ENCODE results near the gene TMEM242.
A peak's percentile ranks its signal among the peaks of the same experiment; 100 is the strongest.

The TMEM242 gene

DNA sequence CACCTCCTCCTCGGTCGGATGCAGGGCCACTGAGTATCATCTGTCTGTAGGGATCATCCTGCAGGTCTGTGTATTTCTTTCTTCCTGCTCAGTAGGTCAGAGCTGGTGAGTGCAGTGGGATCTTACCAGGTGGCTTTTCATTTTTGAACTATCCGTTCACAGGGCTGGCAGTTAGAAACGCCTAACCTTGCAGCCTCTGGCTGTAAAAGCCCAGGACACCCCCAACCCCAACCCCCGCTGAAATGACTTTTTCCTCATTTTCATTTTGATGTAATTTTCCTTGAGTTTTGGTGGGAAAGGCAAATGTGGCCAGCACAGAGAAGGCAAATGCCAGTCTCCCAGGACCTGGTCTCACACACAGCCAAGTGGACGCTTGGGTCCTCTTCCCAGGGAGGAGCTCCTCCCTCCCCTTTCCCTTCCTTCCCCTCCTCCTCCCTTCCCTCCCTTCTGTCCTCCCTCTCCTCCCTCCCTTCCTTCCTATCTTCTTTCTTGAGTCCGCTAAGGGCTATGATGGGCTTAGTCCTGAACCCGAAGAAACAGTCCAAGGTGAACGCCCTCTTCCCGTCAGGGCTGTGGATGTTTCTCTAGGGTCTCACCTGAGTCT is 36.0 kb downstream of the TMEM242 start:
- no peak for DNase-seq

DNA sequence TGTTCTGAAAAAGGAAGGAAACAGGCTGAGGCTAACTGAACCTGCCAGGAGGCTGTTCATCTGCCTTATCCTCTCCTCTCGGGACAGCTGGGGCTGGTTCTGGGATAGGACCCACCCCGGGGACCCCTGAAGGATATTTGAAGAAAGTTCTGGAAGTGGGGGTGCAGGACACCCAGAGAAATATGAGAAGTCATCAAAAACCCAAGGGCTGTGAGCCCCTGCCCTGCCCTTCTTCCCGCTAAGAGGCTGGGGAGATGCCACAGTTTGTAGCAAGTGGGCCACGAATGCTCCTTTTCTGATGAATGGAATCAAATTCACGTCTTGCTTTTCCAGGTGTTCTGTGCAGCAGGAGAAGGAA is 37.9 kb downstream of the TMEM242 start:
- DNase-seq, result no peak

DNA sequence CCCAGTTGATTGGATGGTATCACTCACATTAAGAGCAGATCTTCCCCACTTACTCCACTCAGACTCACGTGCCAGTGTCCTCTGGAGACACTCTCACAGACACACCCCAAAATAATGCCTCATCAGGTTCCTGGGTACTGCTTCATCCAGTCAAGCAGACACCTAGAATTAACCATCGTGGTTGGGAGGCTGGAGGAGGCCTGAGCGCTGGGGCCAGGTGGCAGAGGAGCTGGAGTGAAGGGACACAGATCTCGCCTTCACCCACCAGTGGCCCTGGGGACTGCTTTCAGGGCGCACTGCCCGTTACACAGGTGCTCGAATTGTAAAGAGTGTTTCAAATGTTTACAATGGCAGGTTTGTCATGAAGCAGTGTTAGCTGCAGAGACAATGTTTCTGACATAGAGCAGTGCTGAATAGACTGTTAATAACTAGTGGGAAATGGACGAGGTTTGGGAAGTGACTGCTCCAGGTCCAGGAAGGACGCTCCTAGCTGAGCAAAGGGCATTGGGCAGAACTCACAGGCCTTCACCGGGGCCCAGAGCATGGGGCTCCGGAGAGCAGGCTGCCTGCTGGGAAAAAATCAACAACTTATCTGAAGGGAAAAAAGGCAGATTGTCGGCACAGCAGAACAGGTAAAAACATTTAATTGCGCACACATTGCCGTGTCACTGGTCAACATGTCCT is 38.4 kb downstream of the TMEM242 start:
- no peak for DNase-seq

DNA sequence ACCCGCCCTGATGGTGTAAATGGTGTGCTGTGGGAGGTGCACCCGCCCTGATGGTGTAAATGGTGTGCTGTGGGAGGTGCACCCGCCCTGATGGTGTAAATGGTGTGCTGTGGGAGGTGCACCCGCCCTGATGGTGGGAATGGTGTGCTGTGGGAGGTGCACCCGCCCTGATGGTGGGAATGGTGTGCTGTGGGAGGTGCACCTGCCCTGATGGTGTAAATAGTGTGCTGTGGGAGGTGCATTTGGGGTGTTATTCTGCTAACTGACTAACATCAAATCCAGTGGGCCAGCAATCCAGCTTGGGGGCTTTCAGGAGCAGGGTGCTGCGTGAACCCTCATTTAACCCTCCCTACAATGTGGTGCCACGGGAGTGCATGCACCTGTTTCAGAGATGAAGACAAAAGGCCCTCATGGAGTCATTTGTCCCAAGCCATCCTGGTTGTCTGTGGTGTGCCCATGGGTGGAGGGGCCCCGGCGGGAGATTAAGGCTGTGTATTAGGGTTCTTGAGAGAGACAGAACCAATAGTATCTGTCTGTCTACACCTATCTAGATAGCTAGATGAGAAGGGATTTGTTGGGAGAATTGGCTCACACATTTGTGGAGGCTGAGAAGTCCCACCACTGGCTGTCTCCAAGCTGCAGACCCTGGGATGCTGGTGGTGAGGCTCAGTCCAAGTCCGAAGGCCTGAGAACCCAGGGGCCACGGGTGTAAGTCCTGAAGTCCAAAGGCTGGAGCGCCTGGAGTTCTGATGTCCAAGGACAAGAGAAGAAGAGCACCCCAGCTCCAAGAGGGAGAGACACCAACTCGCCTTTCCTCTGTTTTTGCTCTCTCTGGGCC is 39.2 kb downstream of the TMEM242 start:
- DNase-seq, result no peak

DNA sequence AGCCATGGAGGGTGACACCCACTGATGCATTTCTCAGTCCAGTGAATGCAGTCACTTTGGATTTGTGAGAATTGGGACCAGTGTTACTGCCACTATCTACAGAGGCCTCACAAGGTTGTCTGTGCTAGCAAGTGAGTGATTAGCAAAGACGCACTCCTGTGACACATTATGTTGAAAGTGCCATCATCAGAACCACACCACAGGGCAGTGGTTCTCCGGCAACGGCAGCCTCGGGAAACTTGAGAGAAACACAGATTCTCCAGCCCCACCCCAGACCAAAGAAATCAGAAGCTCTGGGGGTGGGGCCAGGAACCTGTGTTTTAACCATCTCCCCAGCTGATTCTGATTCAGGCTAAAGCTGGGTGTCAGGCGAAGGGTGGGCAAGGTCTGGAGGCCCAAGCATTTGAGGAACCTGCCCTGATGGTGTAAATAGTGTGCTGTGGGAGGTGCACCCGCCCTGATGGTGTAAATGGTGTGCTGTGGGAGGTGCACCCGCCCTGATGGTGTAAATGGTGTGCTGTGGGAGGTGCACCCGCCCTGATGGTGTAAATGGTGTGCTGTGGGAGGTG is 39.9 kb downstream of the TMEM242 start:
- no peak for DNase-seq

DNA sequence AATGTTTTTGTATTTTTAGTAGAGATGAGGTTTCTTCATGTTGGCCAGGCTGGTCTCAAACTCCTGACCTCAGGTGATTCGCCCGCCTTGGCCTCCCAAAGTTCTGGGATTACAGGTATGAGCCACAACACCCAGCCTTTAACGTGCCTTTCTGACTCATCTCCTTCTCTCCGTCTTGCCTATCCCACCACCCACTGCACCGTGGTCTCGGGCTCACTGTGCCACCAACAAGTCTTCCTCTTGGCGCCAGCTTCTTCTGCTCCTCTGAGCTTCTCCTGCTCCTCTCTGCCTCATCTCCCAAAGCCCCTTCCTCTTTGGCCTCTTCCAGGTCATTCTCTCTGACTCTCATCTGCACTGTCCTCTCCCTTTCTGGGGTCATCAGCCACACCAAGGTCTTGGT is 41.0 kb downstream of the TMEM242 start:
- no peak for DNase-seq

DNA sequence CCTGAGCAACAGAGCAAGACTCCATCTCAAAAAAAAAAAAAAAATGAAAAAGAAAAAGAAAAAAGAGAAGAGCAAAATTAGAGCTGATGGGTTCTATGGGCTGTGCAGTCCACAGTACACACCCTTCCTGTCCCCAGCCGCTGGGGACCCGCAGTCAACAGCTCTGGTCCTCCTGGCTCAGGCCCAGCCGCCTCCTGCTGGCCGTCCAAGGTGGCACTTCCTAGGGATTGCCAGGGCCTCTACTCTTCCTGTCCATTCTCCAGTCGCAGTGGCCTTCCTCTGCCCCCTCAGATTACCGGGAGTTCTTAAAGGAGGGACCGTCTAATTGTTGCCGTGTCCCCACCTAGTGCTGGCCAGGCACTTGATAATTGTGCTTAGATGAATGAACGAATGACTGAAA is 41.7 kb downstream of the TMEM242 start:
- DNase-seq, result no peak

DNA sequence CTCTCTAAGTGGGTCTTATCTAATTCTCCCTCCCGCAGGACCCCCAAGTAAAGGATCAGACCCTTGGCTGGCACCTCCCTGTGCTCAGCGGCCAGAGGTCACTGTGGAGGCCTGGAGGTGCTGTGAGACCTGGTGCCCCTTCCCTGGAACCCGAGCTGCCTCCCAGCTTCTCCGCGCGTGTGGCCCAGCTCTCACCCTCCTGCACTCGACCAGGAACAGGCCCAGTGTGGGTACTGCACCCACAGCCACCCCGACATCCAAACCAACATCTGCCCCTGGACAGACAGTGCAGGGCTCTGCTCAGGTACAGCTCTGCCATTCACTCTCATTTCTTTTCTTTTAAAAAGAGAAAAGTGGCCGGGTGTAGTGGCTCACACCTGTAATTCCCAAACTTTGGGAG is 42.4 kb downstream of the TMEM242 start:
- no peak for DNase-seq

DNA sequence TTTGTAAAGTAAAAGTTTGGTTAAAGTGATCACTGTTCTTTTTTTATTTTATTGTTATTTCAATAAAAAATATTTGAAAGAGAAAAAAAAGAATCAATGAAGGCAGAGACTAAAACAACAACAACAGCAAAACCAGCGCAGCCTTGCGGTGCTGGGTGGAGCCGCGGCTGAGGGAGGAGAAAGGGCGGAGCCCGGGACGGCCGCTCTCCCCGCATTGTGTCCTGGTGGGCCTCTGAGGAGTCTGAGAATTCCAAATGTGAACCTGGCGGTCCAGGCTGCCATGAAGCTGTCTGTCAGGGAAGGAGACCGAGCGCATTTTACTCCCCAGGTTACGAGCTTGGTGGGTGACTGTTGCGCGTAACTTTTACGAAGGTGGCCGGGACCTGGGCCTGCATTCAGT is 43.2 kb downstream of the TMEM242 start:
- DNase-seq, result no peak

DNA sequence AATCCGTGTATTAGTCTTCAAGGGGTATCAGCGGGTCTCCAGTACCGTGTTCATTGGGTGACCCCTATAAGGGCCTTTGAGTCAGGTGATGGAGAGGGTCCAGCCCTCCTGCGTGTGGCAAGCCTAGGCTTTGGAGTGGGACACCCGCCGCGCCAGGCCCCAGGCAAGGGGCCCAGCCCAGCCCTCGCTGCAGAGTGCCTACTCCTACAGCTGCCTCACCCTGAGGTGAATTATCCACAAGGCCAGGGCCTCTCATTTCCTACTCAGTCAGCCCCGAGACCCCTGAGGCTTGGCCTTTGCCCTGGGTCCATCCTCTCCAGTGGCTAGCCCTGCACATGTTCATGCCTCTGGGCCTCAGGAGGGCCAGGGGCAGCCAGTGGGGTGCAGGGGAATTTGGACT is 45.1 kb downstream of the TMEM242 start:
- no peak for DNase-seq

DNA sequence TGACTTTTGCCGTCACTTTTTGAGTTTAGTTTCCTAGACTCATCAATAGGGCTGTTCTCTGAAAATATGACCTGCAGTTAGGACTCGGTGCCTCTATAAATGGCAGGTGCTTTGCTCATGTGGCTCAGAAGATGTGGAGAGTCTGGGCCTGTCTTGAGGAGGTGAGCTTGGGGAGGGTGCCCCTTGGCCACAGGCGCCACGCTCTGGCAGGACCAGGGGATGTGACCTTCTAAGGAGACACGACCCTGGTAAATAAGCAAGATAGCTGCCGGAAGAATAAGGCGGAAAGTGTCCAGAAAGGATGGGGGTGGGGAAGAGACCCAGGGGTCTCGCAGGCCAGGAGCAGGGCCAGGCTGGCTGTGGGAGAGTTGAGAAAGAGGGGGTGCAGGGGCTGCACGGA is 46.6 kb downstream of the TMEM242 start:
- DNase-seq, result no peak

DNA sequence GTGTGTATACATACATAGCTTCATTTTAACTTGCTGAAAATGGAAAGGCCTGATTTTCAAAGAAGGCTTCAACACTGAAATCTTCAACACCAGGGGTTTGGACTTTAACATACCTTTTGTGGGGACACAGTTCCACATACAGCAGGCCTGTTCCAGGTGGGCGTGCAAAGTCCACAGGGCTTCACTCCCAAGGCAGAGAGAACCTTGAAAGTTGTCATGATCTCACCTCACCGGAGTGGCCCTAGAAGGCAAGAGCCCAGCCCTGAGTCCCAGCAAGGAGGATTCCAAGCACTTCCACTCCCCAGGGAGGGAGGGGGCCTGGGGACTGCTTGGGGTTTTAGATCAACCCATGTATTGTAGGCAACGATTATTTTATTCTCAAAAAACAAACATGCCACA is 47.2 kb downstream of the TMEM242 start:
- no peak for DNase-seq

DNA sequence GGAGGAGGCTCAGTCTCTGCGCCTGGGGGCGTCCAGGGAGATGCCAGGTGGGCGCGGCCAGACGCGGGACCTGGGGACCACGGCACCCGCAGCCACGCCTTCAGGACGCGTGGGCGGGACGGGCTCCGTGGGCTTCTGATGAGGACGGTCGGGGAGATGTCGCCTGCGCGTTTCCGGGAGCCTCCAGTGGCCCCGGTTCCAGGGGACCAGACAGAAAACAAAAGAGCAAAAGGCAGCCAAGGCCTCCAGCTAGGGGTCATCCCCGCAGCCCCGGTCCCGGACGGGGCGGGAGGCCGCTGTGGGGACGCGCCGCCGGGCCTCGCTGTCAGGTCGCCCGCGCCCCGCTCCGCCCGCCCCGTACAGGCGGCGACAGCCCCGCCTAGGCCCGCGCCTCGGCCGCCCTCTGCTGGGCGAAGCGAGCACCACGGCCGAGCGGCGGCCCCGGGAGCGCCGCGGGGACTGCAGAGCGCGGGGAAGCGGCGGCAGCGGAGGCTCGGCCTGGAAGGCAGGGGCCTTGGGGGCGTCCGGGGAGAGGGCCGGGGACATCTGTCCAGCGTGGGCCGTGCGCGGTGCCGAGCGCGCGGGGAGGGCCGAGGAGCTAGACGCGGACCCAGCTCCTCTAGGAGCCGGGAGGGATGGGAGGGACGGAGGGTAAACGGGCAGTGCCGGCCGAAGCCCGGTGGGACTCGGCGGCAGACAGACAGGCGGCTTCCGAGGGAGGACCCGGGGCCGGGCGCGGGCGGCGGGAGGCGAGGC is 48.7 kb downstream of the TMEM242 start:
- peak; percentile 75 to 79 for DNase-seq

DNA sequence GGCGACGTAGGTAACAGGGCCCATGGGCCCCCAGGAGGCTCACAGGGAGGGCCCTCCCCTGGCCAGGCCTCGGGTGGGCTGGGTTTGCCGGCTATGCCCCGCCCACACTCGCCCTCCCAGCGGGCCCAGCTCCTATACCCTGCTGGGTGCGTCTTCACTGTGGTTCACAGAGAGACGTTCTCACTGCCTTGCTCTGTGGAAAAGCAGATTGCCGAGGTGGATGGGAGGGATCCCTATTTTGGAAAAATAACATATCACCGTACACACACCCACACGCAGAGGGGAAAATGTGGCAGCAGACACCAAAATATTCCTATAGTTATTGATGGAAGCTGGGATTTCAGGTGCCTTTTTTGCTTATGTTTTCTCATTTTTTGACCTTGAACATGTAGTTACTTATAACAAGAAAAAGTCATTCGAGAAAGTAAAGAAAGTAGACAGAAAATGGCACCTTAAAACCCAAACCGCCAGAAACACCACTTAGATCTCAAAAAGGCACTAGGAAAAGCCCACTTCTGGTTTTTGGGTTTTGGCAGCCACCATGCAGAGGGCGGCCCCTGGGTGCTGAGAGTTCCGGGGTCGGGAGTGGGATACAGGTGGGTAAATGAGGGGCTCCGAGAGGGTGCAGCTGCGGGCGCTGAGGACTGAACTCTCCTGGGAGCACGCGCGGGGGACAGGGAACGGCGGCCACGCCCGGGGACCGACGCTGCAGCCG is 49.4 kb downstream of the TMEM242 start:
- peak; percentile 55 to 64 for DNase-seq

DNA sequence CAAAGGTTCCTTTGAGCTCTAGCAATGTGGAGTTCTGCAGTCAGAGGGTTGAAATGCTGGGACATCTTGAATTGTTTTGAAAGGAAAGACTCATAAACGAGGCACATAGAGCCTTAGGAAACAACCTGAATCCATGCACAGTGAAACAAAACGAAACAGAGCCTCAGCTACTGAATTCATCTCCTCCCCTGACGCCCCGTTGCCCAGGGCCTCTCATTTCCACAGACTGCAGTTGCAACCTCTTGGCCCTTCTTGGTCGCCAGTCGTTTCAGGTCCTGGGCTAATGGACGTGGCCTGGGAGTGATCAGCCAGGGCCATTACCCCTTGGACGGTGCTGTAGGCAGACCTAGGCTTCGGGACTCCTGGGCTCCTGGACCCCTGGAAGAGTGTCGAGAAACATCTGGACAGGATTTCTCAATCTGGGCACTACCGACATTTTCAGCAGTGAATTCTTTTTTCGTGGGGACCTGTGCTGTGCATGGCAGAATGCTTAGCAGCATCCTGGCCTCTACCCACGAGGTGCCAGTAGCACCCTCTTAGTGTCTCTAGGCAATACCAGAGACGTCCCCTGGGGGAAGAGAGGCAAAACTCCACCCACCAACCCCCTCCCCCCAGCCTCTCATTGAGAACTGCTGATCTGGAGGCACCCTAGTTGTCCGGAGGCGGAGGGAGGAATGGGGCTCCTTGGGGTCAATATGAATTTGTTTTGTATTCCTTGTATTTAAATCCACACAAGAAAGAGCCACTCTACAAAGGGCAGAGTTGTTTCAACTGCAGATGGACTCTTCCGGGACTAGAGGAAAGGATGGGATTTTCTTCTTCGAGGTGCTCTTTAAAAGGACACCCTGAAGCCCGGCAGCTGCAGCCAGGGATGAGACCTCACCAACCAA is 50.2 kb downstream of the TMEM242 start:
- peak in 1 of 2 experiments; percentile 12 for DNase-seq

DNA sequence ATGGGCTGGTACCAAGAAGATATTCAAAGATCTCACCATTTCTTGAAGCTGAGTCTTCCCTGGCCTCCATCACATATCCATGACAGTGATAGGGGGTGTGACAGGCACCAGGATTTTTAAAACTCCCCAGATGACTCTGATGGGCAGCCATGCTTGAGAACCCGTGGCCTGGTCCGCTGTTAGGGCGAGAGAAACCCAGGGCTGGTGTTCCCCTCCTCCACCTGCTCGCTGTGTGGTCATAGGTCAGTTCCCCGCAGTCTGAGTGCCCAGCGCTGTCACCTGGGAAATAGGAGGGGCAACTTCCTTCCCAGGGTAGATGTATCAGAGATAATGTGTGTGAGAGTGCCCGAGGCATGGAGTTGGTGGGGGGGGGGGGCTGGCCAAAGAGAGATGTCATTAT is 50.9 kb downstream of the TMEM242 start:
- no peak for DNase-seq

DNA sequence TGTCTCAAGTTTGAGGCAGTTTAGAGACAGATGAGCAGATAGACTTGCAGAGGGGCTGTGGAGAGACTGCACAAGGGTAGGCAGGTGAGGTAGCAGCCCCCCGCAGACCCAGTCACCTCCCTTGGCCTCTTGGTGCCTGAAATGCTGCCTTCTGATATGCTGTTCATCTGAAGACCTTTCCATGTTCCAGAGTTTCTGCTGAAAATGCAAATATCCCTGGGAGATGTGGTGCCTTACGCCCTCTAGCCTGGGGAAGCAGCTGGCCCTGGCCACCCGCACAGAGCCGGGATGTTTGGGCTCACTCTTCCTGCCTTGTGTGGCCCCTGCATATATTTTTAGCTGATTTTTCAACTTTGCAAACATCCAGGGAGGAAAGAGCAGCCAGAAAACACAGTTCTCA is 51.4 kb downstream of the TMEM242 start:
- DNase-seq, result no peak

DNA sequence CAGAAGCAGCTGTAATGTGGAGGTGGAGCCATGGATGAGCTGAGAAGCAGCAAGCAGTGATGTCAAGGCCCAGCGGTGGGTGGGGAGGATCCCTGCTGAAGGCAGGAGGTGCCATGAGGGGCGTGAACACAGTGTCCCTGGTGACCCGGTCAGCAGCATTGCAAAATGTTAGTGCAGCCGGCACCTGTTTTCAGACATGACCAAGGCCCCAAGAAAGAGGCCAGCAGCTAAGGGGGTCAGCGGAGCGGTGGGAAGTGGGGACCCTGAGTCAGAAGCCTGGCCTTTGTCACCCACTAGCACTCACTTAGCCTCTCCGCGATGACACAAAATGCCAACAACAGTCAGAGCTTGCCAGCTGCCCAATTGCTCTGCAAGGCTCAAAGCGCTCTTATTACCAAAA is 51.9 kb downstream of the TMEM242 start:
- no peak for DNase-seq

DNA sequence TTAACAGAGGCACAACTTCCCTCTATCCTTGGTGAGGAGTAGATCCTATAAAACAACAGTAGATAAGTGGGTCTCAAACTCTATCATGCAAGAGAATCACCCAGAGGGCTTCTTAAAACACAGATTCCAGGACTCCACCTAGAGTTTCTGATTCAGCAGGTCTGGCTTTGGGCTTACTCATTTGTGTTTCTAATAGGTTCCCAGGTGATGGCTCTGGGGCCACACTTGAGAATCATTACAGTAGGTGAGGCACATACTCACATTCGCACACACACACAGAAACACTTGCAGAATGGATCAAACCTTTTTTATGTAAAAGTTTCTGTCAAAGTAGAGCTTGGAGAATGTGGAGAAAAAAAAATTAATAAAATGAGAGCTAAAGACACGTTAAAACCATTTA is 52.4 kb downstream of the TMEM242 start:
- DNase-seq, result no peak

DNA sequence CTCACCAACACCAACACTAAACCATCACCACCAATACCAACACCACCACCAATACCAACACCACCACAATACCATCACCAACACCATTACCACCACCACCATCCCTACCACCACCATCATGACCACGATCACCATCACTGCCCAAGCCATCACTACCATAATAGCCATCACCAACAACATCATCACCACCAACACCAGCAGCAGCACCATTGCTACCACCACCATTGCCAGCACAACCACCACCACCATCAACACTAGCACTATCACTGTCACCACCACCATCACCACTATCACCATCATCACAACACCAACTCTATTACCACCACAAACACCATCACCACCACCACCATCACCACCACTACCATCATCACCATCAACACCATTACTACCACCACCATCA is 53.0 kb downstream of the TMEM242 start:
- DNase-seq, result no peak

DNA sequence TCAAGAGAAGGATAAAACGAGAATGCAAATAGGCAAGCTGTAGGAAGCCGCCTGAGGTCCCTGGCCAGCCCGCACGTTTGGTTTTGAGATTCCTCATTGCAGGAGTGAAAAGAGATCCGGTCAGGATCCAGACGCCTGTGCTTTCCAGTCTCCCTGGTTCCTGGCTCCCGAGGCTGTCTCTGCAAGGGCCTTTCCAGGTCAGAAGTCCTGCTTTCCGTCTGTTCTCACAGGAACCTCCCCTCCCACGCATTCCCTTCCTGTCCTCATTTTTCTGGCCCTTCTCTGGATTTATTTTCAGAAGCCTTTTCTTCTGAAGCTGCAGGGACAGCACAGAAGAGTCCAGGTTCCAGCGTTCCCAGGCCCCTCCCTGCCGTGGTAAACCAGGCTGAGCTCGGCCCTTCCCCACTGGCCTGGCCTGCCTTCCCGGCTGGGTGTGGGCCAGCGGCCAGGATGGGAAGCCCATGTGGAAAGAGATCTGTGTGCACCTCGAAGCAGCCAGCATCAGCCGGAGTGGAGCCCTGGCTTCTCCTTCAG is 54.0 kb downstream of the TMEM242 start:
- DNase-seq, result no peak
